GM19239 (cell line): ENCODE results near the gene KLF1.

Source experiments
- DNase-seq: peaks from one replicate; pipeline ENCODE4 v3.0.0; 2011; ENCODE audit warnings: low spot score; ENCODE audit not compliant: insufficient read length
- FAIRE-seq: peaks from 2 replicates; lab custom pipeline; 2011; peaks lifted over from hg19 to GRCh38; lab: Jason Lieb, UNC

Gene KLF1

DNA sequence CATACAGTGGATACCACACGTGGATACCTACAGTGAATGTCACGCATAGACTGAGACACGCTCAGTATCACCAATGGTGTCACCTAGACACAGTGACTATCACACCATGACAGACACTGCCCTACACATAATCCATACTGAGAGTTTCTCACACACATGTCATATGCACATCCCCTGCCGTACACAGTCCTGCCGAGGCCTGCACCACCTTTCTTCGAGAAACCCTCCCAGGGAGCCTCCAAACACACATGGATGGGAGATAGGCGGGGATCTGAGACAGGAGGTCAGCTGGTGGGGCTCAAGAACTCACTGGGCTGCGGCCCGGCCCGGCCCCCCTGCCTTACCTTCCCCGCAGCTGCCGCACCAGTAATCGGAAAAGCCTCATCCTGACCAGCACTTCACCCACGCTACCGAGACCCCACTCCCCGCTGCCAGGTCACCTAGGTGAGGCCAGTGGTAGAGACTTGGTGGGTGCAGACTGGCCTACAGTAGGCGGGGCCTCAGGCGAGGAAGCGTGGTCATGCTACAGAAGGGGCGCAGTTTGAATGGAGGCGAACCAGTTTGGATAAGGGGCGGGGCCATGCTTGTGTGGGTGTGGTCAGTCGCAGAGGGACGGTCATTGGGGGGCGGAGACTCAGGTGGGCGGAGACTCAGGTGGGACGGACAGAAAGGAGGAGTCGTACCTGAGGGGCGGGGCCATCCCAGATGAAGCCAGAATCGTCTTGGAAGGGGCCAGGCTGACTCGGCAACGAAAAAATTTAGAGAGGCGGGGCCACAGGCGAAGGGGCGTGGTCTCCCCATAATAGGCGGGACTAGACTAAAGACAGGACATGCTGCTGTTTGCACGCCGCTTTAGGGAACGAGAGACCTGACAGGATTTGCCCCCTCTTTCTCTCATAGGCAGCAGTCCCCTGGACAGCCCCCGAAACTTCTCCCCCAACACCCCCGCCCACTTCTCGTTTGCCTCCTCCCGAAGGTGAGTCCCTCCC, 46.6 kb downstream of the KLF1 start:
- DNase-seq (no peak), FAIRE-seq (no peak)

DNA sequence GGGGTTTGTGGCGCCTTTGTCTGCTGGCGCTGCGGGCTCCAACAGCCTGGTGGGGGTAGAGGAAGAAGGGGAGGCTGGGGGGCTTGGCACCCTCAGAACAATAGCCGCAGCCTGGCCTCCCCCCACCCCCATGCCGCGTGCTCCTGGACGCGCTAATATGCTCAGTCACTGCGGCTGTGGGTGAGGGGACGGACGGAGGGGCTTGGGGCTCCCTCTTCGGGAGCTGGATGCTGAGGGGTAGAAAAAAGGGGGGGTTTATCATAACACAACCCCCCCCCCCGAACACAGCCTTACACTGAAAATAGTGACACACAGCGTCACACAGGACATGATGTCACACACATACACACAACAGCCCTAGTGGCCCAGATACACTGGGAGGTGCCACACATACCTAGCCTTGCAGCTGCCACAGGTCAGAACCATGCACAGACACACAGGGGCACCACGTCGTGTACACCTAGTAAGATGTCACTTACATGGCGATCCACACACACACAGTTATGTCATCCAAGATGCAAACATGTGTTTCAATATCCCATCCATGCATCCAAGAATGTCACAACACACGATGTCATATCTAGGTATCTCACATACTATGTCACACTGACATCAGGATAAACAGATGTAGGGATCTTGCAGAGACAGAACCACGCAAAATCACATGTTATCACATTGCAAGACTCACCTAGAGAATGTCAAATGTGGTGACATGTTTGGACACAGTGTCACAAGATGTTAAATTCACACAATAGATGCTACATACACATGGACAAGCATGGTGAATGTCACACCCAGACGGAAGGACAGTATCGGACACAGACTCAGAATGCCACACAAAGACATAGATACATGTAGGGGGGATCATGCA, 47.9 kb downstream of the KLF1 start:
- FAIRE-seq, result no peak
- DNase-seq, result no peak

DNA sequence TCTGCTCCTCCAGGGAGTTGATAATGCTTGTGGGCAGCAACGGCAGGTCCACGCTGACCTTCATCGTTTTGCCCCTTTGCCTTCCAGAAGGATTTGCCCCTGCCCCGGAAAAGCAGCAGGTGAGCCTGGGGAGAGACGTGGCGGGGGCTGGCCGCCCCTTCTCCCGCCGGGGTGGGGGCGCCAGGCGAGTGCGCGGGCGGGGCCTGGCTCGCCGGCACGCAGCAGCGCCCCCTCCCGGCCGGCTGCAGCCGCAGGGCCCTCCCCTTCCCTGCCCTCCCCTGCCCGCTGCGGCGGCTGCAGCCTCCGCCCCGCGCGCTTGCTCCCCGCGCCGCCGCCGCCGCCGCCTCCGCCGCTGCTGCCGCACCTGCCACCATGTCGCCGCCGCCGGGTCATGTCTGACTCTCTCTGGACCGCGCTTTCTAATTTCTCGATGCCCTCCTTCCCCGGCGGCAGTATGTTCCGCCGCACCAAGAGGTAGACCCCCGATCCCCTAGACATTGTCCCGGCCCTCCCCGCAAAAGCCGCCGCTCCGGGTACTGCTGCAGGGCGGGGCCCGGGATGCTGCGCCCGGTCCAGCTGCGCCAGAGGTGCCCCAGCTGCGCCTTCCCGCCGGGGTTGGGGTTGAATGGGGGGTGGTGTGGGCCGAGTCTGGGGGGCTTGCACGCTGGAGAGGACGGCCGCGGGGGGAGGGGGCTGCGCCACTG, 48.7 kb downstream of the KLF1 start, which contains the start of gene MAST1:
TSS of gene MAST1 (plus strand) at position 334 of the 704 bp plus-strand sequence. CDS start at position 392, 58 bp downstream.
- no peak for FAIRE-seq
- no peak for DNase-seq

- FAIRE-seq, result no peak
These were observed 49.8 kb downstream of the KLF1 start for GRCh38 chr19:12837225-12837624.

GRCh38 chr19:12836529-12836863, 50.5 kb downstream of the KLF1 start:
- FAIRE-seq, result no peak
- no peak for DNase-seq

More at GRCh38 chr19:12837225-12837624, 49.8 kb downstream of the KLF1 start:
- DNase-seq, result no peak

GRCh38 chr19:12834976-12835757, 51.8 kb downstream of the KLF1 start:
- no peak for DNase-seq
- FAIRE-seq, result no peak

- DNase-seq (no peak), FAIRE-seq (no peak)
These were observed 52.4 kb downstream of the KLF1 start, which contains the start of gene RTBDN for GRCh38 chr19:12834566-12834943. Gene RTBDN (minus strand): TSS chr19:12834579. CDS start chr19:12829979, 4,600 bp downstream.
